Esophagus mucosa (tissue), 1 donor: ENCODE data around the gene SNRPD3. TPM values are rescaled to one million over a fixed set of nuclear protein-coding genes. Genes with fewer than 3 reads are reported as not detected.

Source experiments
- ATAC-seq: fragments of 200-7000 bp; cut with Tn5 transposase; one replicate; pipeline ENCODE4 v1.9.1; 2020
- total RNA-seq: library from RNA; stranded (reverse); gene quantifications from one replicate; pipeline ENCODE4 v1.2.4, GENCODE V29; 2023
- donor health status: DM: yes; HTN: yes; CAD: no.

Gene SNRPD3
- total RNA-seq, 1 donor from 2014 or later: 72.7 TPM

- ATAC-seq: no peak
These were observed 15.5 kb downstream of the SNRPD3 start for GRCh38 chr22:24571266-24571665.

- ATAC-seq: no peak
These were observed 21.0 kb downstream of the SNRPD3 start for GRCh38 chr22:24576778-24577177.

GRCh38 chr22:24578355-24579257, 22.8 kb downstream of the SNRPD3 start:
- peak; percentile 78 for ATAC-seq

- ATAC-seq: no peak
These were observed 23.4 kb downstream of the SNRPD3 start for GRCh38 chr22:24579258-24579601.

- ATAC-seq: peak; percentile 55
These were observed 24.5 kb downstream of the SNRPD3 start for GRCh38 chr22:24580276-24580675.

- ATAC-seq: peak; percentile 33
These were observed 26.4 kb downstream of the SNRPD3 start for GRCh38 chr22:24582056-24582814.

GRCh38 chr22:24583221-24584165, 27.7 kb downstream of the SNRPD3 start:
- peak; percentile 4 for ATAC-seq

- no peak for ATAC-seq
These were observed 28.5 kb downstream of the SNRPD3 start for GRCh38 chr22:24584166-24584790.

GRCh38 chr22:24584871-24585411, 29.1 kb downstream of the SNRPD3 start:
- ATAC-seq: no peak

- ATAC-seq: no peak
These were observed 29.7 kb downstream of the SNRPD3 start for GRCh38 chr22:24585461-24585860.

- ATAC-seq: no peak
These were observed 30.2 kb downstream of the SNRPD3 start for GRCh38 chr22:24585927-24586546.

GRCh38 chr22:24587251-24587650, 31.5 kb downstream of the SNRPD3 start:
- ATAC-seq: no peak

GRCh38 chr22:24587948-24588347, 32.1 kb downstream of the SNRPD3 start:
- no peak for ATAC-seq

GRCh38 chr22:24588381-24588756, 32.6 kb downstream of the SNRPD3 start:
- ATAC-seq: no peak

- no peak for ATAC-seq
These were observed 33.1 kb downstream of the SNRPD3 start for GRCh38 chr22:24588757-24589481.

GRCh38 chr22:24589518-24590030, 33.8 kb downstream of the SNRPD3 start:
- no peak for ATAC-seq

- no peak for ATAC-seq
These were observed 34.9 kb downstream of the SNRPD3 start for GRCh38 chr22:24590596-24591173.

GRCh38 chr22:24591286-24591830, 35.6 kb downstream of the SNRPD3 start:
- ATAC-seq: no peak

- peak; percentile 1 for ATAC-seq
These were observed 36.5 kb downstream of the SNRPD3 start for GRCh38 chr22:24592058-24592850.
